Activated CD4-positive, CD25-positive, alpha-beta regulatory T cell treated with anti-CD3 and anti-CD28 coated beads, Interleukin-2, amount 50 U/mL, for 72 hours (primary cell): Measurements from ENCODE around the gene ANGEL1.

Experiments used
- DNase-seq: peaks from one replicate; pipeline ENCODE4 v3.0.0; 2021

The ANGEL1 gene, protein sequence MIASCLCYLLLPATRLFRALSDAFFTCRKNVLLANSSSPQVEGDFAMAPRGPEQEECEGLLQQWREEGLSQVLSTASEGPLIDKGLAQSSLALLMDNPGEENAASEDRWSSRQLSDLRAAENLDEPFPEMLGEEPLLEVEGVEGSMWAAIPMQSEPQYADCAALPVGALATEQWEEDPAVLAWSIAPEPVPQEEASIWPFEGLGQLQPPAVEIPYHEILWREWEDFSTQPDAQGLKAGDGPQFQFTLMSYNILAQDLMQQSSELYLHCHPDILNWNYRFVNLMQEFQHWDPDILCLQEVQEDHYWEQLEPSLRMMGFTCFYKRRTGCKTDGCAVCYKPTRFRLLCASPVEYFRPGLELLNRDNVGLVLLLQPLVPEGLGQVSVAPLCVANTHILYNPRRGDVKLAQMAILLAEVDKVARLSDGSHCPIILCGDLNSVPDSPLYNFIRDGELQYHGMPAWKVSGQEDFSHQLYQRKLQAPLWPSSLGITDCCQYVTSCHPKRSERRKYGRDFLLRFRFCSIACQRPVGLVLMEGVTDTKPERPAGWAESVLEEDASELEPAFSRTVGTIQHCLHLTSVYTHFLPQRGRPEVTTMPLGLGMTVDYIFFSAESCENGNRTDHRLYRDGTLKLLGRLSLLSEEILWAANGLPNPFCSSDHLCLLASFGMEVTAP

DNA sequence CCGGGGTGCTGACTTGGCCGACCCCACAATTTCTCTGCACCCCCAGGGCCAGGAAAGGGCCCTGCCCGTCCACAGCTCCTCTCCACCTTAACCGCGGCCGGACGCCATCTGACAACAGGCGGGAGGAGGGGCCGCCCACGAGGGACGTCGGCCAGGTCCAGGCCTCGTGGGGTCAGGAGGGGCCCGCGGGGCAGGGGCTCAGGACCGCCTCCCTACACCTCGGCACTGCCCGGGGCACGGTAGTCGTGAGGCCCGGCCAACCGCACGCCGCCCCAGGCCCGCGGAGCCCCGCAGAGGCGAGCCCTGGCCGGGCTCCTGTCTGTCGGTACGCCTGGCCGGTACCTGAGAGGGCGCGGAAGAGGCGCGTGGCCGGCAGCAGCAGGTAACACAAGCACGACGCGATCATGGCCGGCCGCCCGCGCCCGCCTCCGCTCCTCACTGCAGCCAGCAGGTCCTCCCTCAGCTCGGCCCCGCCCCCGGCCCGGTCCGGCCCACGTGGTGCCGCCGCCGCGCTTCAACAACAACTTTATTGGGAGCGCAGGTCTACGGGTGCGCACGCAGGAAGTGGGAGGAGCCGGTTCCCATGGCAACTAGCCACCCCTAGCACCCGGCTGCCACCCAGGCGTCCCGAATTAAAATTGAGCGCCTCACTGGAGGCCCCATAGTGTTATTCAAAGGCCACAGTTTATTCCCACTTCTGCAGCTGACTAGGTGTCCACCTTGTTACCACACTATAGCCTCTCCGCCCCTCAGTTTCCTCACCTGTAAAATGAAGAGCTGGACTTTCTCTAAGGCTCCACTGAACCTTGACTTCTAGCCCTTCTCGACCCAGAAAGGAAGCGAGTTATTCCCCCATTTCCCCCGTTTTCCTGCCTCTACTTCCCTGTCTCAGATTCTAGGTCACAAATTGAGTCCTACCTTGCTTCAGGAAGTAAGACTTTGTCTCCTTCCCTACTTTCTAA, at the start of gene ANGEL1:
ANGEL1 (minus strand) TSS at position 461 of the 962 bp plus-strand sequence; CDS start at position 406, 55 bp downstream.
- peak; percentile 98 for DNase-seq

DNA sequence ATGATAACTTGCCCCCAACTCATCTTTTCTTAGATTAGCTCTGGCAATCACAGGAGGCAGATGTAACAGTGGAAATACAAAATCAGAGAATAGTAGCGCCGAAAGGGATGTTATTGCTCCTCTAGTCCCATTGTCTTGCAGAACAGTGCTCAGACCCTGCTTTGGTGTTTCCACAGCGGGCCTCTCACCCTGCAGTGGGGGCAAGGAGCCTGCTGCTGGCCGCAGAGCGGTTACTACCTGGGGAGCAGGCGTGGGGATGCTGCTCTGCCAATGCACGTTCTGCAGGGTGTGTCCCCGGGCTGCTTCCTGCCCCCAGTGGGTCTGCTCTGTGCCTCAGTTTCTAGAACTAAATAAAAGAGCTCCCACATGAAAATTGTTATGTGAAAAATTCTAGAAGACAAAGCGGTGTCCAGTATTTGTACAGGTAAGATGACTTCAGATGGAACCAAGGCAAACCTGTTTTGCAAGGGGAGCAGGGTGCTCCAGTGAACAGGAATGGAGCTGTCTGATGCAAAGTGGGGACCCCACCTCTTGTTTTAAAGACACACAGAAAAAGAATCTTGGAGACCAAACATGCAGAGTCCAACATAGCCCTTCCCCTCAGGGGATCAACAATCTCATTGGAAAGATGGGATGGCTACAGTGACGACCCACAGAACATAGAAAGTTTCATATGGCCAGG, 49.0 kb upstream of the ANGEL1 start:
- no peak for DNase-seq

DNA sequence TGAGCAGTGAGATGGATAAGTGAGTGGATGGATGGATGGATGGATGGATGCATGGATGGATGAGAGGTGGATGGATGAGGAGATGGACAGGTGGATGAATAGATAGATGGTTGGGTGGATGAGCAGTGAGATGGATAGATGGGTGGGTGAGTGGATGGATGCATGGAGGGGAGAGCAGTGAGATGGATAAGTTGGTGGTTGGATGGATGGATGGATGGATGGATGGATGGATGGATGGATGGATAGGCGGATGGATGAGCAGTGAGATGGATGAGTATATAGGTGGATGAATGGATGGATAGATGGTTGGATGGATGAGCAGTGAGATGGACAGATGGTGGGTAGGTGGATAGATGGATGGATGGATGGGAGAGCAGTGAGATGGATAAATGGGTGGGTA, 44.1 kb upstream of the ANGEL1 start:
- no peak for DNase-seq

DNA sequence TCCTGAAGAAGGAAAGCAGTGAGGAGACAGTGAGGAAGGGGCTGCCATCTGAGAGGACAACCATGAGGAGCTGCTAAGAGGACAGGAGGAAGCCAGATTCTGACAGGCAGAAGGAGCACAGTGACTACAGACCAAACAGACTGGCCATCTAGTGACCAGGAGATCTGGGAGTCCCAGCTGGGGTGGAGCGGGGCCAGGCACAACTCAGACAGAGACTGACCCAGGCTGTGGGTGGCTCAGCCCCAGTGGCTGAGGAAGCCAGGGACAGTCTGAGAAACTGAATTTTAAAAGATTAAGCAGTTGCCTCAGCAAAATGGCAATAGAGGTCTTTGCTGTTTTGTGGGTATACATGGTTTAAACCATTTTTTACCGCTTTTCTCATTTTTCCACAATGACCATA, 42.4 kb upstream of the ANGEL1 start:
- no peak for DNase-seq

DNA sequence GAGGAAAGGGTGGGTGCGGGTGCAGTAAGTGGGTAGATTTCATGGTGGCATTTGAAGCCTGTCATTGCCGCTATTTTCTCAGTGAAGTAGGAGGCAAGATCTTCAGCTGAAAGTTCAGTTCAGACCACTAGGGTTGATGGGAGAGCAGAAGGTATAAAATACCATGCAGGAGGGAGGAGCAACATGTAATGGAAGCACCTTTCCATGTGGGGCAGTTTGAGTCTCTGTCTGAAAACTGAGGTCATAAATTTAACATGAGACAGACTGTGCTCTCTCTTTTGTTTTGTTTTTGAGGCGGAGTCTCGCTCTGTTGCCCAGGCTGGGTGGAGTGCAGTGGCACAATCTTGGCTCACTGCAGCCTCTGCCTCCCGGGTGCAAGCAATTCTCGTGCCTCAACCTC, 36.2 kb upstream of the ANGEL1 start:
- DNase-seq: no peak

DNA sequence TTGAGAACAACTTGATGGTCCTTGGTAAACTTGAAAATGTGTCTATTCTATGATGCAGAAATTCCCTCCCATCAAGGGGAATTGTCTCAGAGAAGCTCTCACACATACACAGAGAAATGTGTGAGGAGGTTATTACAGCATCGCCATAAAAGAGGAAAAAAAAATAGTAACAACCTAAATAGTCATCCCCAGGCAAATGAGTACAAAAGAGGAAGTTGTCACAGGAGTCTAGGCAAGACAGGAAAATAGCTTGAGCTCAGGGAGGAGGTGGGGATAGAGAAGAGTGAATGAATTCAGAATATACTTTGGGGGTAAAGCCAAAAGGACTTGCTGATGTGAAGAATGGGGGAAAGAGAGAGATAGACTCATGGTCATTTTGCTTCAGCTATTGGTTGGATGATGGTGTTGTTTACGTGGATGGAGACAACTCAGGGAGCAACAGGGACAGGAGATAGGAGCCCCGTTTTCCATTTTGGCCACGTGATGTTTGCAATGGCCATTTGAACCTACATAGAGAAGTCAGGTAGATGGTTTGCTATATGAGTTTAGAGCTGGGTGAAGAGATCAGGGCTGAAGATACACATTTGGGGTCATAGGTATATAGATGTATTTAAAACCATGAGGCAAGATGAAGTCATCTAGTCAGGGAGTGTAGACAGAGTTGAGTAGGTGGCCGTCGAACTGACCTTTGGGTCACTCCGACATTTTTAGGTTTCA, 33.8 kb upstream of the ANGEL1 start:
- no peak for DNase-seq

DNA sequence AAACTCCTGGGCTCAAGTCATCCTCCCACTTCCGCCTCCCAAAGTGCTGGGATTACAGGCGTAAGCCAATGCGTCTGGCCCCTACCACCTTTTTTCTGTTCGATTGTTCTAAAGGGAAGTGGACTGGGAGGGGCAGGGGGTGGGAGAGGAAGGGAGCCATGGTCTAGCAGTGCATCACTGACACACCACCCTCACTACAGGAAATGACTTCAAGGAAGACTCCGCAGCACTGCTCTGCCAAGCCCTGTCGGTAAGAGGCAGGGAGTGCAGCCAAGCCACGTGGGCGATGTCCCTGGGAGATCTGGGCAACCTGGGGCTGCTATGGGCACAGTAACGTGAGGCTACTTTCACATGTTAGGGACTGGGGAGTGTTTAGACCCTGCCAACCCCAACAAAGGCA, 31.5 kb upstream of the ANGEL1 start:
- peak; percentile 44 for DNase-seq

DNA sequence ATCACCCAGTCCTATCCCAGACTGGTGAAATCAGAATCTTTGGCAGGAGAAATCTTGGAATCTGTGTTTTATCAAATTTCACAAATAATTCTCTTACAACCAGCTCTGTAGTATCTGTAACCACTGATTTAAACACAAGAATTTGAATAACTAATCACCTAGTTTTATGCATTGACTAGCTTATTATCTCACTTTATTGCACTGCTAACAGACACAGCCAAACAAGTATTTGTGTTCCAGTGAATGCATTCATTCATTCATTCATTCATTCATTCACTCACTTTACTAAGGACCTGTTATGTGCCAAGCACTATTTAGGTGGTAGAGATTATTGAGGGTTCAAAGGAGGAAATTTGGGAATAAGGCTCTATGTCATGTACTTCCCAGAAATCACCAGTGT, 29.7 kb upstream of the ANGEL1 start:
- DNase-seq: no peak

DNA sequence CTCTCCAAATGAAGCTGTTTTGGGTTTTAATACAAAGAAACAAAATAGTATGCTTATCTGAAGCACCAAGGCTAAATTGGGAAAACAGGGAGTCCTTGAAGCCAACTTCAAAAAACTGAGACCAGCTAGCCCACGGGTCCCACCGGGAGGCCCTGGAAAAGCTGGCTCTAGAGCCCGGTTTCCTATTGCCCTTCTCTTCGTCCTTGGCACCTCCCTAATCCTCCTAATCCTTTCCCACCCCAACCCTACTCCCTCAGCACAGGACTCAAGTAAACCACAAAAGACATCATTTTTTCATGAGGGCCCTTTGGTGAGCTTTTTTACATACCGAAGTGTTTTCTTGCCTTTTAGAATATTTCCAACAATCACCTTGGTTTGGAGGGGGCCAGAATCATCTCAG, 24.8 kb upstream of the ANGEL1 start:
- DNase-seq: no peak

DNA sequence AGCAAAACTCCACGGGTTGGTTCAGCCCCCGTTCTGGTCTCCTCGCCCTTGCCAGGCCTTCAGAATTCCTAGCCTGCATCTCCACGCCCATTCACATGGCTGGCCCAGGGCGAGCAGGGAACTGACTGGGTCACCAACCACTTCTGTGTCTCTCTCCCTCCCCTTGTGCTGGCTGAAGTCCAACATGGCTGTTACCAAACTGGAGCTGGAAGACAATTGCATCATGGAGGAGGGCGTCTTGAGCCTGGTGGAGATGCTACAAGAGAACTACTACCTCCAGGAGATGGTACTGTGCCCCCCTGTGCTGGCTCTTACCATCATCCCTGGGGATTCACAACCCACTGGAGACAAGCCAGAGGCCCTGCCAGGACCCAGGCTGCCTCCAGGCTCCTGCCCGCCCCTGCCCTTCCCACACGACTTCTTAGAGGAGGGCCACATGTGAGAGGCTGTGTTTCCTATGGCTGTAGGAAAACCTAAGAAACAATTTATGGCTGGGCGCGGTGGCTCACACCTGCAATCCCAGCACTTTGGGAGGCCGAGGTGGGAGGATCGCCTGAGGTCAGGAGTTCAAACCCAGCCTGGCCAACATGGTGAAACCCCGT, 23.4 kb upstream of the ANGEL1 start:
- no peak for DNase-seq

DNA sequence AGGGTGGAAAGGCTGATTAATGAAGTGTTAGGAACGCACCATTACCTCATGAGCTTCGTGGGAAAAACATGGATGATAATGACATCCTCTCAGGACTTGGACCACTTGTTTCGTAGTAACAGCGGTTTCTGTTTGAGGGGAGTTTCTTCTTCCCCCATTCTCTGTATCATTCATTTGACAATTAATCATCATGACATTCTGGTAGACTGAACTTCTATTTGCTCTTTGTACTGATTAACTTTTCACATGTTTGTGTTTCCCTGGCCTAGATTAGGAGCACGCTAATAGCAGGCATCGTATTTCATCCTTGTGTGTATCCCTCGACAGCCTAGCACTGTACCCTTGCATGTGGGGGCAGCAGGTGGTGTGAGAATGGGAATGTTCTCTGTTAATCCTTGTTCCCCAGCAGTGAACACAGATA, 21.6 kb upstream of the ANGEL1 start:
- DNase-seq: no peak

DNA sequence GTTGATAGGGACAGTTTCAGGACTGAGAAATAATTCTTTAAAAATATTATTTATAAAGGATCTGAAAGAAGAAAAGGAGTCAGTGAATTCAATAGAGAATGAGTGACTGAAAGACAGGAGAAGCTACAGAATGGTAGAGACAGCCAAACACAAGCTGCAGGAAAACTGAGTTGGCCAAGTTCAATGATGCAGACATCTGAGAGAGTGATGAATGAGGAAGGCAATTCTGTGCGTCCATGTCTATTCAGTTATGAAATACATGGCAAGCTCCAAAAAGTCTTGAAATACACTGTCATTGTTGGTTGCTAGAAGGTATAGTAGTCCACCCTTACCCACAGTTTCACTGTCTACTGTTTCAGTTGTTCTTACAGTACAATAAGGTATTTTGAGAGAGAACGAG, 20.3 kb upstream of the ANGEL1 start:
- no peak for DNase-seq

DNA sequence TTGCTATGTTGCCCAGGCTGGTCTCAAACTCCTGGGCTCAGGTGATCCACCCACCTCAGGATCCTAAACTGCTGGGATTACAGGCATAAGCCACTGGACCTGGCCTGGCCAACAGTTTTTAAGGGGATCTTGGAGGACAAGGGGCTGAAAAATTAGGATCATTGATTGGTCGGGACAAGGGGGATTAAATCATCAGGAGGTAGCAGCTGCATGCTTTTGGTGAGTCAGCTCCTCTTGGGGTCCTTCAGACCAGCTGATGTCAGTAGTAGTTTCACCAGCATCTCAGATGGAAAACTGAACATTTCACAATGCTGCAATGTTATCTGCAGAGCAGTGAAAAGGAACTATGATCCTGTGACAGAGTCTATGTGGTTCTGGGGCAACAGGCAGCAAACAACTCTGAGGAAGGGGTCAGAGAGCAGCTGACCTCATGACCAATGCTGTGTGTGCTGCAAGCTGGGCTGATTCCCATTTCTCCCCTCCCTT, 19.9 kb upstream of the ANGEL1 start:
- DNase-seq: no peak

DNA sequence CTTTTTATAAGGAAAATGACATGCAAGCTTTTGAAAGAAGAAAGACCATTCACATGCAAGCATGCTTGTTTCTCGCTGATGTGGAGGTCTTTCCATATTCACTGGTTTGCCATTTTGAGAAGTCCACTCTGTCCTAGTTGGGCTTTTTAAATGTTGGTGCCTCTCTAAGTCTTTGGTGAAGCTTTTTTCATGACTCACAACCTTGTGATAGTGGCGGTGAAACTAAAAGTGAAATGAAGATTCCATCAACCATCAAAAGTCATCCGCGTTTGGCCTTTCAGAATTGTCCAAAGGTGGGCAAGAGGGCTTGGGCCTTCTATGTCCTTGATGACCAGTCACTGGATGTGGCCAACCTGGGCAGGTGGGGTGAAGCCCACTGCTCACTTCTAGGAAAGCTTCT, 17.9 kb upstream of the ANGEL1 start:
- DNase-seq: no peak

DNA sequence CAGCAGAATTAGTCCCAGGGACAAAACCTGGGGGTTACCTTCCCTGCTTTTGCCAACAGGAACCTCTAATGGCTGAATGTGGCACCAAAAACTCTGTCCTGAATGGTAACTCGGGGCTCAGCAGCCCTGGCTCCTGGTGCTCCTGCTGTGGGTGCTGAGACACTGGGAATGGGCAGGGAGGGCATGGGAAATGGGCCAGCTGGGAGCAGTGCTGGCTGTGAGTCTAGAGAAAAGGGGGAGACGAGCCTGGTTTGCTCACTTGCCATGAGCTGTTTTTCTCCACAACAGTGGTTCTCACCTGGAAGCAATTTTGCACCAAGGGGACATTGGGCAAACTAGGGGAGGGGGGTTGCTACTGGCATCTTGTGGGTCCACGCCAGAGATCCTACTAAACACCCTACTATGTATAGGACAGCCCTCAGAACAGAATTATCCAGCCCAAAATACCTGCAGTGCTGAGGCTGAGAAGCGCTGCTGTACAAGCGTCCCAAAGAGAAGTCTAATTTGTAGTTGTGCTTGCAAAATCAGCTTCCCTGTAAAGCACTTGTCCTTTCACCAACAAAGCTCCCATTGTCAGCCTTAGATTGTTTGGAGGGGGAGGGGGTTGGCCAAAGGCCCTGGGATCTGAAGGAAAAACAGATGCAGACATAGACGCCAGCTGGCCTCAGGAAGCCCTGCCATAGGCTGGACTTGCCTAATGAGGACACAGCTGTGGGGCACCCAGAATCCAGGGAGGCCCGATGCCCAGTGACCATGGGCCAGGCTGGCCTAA, 17.2 kb upstream of the ANGEL1 start:
- DNase-seq: no peak

DNA sequence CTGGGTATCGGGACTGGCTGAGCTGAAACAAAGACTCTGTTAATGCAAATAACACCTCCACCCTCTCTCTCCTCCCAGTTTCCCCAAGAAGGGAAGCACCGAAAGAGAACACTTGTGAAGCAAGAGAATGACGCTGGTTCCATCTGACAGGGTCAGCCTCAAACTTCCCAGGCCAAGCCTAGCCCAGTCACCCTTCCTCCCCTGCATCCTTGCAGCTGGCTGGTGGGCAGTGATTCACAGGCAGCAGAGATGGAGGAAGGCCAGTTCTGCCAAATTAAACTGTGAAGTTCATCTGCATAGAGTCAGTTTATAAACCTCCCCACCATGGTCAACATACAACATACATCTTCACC, 16.3 kb upstream of the ANGEL1 start:
- DNase-seq: no peak

DNA sequence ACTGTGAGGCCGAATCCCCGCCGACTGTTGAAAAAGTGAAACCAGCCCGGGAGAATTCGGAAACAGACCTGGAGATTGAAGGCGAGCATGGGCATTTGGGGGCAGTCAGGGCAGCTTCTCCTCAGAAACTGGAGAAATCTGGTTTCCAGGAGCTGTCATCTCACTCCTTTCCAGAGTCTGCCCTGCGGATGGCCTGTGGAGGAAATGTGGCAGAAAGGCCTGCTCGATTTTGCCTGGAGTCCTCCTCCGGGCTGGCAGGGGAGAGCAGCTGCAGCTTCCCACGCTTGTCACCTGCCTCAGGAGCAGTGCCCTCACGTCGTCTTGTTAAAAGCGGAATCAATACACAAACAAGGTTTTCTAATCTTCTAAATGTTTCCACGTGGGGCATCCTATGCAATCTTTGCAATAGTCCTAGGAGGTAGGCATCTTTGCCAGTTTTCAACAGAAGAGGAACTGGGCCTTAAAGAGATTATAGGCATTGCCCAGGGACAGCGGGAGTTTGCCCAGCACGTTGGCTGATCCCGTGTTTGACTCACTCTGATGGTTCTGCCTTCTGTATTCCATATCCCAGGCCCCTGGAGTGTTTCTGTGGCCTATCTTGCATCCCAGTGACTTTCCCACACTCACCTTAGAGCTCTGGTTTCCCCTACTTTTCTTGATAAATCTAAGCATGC, 15.8 kb upstream of the ANGEL1 start:
- no peak for DNase-seq

DNA sequence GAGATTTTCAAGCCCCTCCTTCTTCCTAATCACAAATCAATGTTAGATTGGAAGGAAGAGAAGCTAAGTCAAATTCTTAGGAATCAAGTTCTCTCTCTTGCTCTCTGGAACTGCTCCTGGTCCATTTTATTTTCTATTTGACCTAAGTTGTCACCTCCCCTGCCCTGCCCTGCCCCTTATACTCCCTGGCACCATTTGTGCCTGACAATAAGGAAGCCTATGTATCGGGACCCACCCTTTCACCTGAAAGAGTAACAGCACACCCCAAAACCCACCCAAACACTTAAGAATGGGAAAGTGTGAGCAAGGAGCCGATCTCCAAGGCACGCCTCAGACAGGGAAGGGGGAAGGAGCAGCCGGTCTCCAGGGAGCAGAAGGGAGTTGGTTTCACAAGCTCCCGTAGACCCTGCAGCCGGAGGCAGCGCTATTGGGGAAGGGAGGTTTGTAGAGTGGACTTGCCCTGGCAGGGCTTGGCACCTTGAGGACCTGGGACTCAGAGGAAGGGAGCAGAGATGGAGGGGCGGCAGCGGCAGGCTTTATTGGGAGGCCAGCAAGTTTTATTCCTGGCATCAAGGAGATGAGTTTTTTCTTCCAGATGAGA, 15.1 kb upstream of the ANGEL1 start:
- no peak for DNase-seq

DNA sequence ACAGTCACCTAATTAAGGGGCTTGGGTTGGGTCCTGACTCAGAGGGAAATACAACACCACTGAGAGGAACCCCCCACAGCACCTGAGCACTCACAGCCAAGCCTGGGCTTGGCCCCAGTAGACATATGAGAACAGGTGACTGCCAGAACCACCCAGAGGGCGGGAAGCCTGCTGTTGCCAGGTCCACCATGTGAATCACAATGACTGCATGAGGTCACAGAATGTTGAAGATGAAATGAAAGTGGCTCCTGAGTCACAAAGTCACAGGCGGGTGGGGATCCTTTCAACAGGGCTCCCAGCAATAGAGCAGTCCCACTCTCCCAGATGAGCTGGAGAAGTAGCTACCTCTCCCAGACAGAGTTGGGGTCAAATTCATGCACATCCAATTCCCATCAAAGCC, 13.4 kb upstream of the ANGEL1 start, which contains the start of gene LRRC74A:
LRRC74A (plus strand) TSS at position 287 of the 400 bp plus-strand sequence. CDS start 290 bp downstream, outside the sequence.
- DNase-seq: no peak

DNA sequence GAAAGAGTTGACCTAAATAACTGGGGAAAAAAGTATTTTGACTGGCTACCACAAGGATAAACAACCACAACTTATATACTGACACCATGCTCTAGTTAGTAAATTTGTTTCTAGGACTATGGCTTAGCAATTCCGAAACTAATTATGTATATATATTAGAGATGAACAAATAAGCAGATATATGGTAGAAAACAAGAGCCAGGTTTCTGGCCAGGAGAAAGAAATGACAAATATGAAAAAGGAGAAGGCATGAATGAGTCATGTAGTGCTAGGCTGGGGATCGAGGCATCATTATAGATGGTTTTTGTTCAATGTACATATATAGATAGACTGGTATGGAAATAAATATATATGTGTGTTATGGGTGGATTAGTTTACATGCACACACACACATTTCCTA, 8.0 kb upstream of the ANGEL1 start:
- DNase-seq: no peak
